ENCODE measurements around the gene NT5DC4.
A peak's percentile ranks its signal among the peaks of the same experiment; 100 is the strongest.

Gene NT5DC4

DNA sequence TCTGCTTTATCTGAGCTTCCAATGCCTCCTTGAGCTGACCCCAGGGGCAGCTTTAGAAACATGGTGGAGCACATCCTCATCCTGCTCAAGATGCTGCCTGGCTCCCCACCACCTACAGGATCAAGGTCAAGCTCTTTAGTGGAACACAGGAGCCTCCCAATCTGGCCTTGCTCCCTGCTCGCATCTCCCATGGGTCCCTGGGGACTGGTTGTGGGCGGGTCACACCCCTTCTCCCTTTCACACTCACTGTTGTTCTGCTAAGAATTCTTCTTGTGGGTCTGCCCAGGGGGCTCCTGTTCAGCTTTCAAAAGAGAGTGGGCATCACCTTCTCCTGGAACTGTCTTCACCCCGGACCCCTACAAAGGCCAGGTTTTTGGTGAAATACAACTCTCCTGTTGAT lies 8.4 kb upstream of the NT5DC4 start:
- no peak for DNase-seq

DNA sequence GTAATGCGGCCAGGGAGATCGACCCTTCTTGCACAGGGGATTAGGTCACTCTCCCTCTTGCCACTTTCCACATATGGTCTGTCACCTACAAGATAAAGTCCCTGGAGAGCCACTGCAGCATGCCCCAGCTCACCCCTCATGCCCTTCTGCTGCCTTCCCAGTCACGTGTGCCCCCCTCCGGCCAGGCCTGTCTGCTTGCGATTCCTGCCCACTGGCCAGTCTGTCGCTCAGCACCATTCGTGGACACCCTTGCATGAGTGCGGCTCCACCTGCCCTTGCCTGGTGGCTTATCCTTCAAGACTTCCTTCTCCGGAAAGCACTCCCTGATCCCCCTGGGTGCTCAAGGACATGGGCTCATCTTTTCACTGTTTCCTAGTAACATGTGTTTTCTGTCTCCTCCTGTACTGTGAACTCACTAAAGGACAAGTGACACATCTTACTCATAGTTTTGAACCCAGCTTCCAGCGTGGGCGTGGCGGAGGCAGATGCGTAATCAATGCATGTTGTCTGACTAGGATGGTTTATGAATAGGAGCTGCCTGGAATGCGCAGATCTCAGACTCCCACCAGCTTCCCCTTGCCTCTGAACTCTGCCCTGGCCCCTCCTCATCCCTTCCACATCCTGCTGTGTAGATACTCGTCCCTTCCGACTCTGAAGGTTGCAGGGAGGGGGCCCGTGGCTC lies 7.8 kb upstream of the NT5DC4 start:
- Histone ChIP-seq H3K4me2 (ENCODE audit: insufficient read depth, low read length) (no peak overlapping the region), H4K20me1 (ENCODE audit: insufficient read depth, low read length) (no peaks in the 10 kb centered on the region), H3K27ac (ENCODE audit: low read length) (no peak overlapping the region), H3K27me3 (ENCODE audit: insufficient read depth, low read length, poor library complexity) (no peaks in the 10 kb centered on the region), H3K9ac (ENCODE audit: low read depth, low read length) (no peak overlapping the region), H3K79me2 (ENCODE audit: insufficient read depth, low read length) (no peaks in the 10 kb centered on the region), H3K9me3 (ENCODE audit: insufficient read depth, low read length, severe bottlenecking) (no peaks in the 10 kb centered on the region), H3K36me3 (ENCODE audit: insufficient read depth, low read length) (no peaks in the 10 kb centered on the region), H3K4me3 (ENCODE audit: low read depth in 1 of 2, low read length in 2 of 2) (no peak overlapping the region), H2AFZ (ENCODE audit: low read depth, low read length) (no peak overlapping the region), H3K4me1 (ENCODE audit: insufficient read depth, low read length) (no peaks in the 10 kb centered on the region)
- ATAC-seq (ENCODE audit: insufficient read depth, low read depth), result no peak
- no peak for TF ChIP-seq EZH2 (IDR thresholded peaks at IDR 0.05; ENCODE audit: borderline replicate concordance, low read depth, low read length, severe bottlenecking)
- TF ChIP-seq, protein P1, sequence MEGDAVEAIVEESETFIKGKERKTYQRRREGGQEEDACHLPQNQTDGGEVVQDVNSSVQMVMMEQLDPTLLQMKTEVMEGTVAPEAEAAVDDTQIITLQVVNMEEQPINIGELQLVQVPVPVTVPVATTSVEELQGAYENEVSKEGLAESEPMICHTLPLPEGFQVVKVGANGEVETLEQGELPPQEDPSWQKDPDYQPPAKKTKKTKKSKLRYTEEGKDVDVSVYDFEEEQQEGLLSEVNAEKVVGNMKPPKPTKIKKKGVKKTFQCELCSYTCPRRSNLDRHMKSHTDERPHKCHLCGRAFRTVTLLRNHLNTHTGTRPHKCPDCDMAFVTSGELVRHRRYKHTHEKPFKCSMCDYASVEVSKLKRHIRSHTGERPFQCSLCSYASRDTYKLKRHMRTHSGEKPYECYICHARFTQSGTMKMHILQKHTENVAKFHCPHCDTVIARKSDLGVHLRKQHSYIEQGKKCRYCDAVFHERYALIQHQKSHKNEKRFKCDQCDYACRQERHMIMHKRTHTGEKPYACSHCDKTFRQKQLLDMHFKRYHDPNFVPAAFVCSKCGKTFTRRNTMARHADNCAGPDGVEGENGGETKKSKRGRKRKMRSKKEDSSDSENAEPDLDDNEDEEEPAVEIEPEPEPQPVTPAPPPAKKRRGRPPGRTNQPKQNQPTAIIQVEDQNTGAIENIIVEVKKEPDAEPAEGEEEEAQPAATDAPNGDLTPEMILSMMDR (IDR thresholded peaks at IDR 0.05; ENCODE audit: borderline replicate concordance, extremely low read depth, low read length, poor library complexity, severe bottlenecking), result no peak
- no peak for DNase-seq

More for the DNA sequence above, 8.4 kb upstream of the NT5DC4 start:
- Histone ChIP-seq H3K9me3 (ENCODE audit: insufficient read depth, low read length, severe bottlenecking) (no peaks in the 10 kb centered on the region), H3K9ac (ENCODE audit: low read depth, low read length) (no peak overlapping the region), H3K4me1 (ENCODE audit: insufficient read depth, low read length) (peaks cover under 1% of the 10 kb centered on the region; the same call in 1 of the 2 replicates), H3K36me3 (ENCODE audit: insufficient read depth, low read length) (no peaks in the 10 kb centered on the region), H3K27ac (ENCODE audit: low read length) (no peak overlapping the region), H3K79me2 (ENCODE audit: insufficient read depth, low read length) (no peaks in the 10 kb centered on the region), H3K4me3 (ENCODE audit: low read depth in 1 of 2, low read length in 2 of 2) (no peak overlapping the region), H4K20me1 (ENCODE audit: insufficient read depth, low read length) (no peaks in the 10 kb centered on the region), H3K4me2 (ENCODE audit: insufficient read depth, low read length) (no peak overlapping the region), H3K27me3 (ENCODE audit: insufficient read depth, low read length, poor library complexity) (no peaks in the 10 kb centered on the region), H2AFZ (ENCODE audit: low read depth, low read length) (no peak overlapping the region)
- ATAC-seq (ENCODE audit: insufficient read depth, low read depth), result peak; percentile 47; the same call in 2 of the 3 replicates
- no peak for TF ChIP-seq EZH2 (IDR thresholded peaks at IDR 0.05; ENCODE audit: borderline replicate concordance, low read depth, low read length, severe bottlenecking)
- TF ChIP-seq, protein P1 (IDR thresholded peaks at IDR 0.05; ENCODE audit: borderline replicate concordance, extremely low read depth, low read length, poor library complexity, severe bottlenecking), result no peak

DNA sequence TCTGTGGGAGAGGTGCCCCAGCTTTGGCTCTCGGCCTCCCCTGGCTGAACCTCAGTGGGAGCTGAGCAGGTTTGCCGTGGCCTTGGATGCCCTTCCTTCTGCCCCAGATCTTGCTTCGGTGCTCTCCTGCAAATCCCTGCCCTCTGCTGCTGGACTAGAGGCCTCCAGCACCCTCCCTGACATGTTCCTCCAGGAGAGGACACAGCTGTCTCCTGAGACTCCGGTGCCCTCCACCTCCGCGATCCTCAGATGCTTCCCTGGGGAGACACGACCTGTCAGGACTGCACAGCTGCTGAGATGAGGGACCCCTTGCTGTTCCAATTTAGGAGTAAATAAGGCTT lies 7.3 kb upstream of the NT5DC4 start:
- H3K9me3 ChIP-seq (ENCODE audit: insufficient read depth, low read length, severe bottlenecking), result no peaks in the 10 kb centered on the region
- H3K4me2 ChIP-seq (ENCODE audit: insufficient read depth, low read length), result no peak overlapping the region
- no peak overlapping the region for H2AFZ ChIP-seq (ENCODE audit: low read depth, low read length)
- DNase-seq (no peak), ATAC-seq (ENCODE audit: insufficient read depth, low read depth) (no peak)
- H3K27me3 ChIP-seq (ENCODE audit: insufficient read depth, low read length, poor library complexity), result no peaks in the 10 kb centered on the region
- no peaks in the 10 kb centered on the region for H4K20me1 ChIP-seq (ENCODE audit: insufficient read depth, low read length)
- H3K79me2 ChIP-seq (ENCODE audit: insufficient read depth, low read length), result no peaks in the 10 kb centered on the region
- H3K4me1 ChIP-seq (ENCODE audit: insufficient read depth, low read length), result no peaks in the 10 kb centered on the region
- H3K4me3 ChIP-seq (ENCODE audit: low read depth in 1 of 2, low read length in 2 of 2), result no peak overlapping the region
- TF ChIP-seq, protein P1 (IDR thresholded peaks at IDR 0.05; ENCODE audit: borderline replicate concordance, extremely low read depth, low read length, poor library complexity, severe bottlenecking), result no peak
- no peak for TF ChIP-seq EZH2 (IDR thresholded peaks at IDR 0.05; ENCODE audit: borderline replicate concordance, low read depth, low read length, severe bottlenecking)
- no peaks in the 10 kb centered on the region for H3K36me3 ChIP-seq (ENCODE audit: insufficient read depth, low read length)
- no peak overlapping the region for H3K27ac ChIP-seq (ENCODE audit: low read length)
- no peak overlapping the region for H3K9ac ChIP-seq (ENCODE audit: low read depth, low read length)
